Subcutaneous adipose tissue (tissue), 4 donors: ENCODE results near the gene KATNAL2. TPM values are rescaled to one million over a fixed set of nuclear protein-coding genes. Genes with fewer than 3 reads are reported as not detected.

Source experiments
- CTCF ChIP-seq: fragments of 450-650 bp; IDR thresholded peaks from one replicate; pipeline ENCODE4 v1.5.1; 2016; ENCODE audit warnings: low read depth, mild to moderate bottlenecking, control low read depth, antibody characterized with exemption, moderate library complexity
- small RNA-seq: library from RNA; depleted of rRNA; stranded (forward); fragments of <200 nt; gene quantifications from one replicate; pipeline ENCODE3, GENCODE V24; 2016
- total RNA-seq, 4 donors: library from RNA; depleted of rRNA; stranded (reverse); fragments of >200 nt; gene quantifications; one replicate each; pipeline ENCODE4 v1.1.0, GENCODE V29; 2016

KATNAL2 gene
- total RNA-seq, 4 donors from 2014 or later = 2.6 to 17.2 (median 8.6) TPM

GRCh38 chr18:47146206-47146605 is 228.8 kb downstream of the KATNAL2 start:
- no peak for TF ChIP-seq CTCF

GRCh38 chr18:47149457-47150028 is 232.1 kb downstream of the KATNAL2 start:
- TF ChIP-seq CTCF = no peak

- no peak for TF ChIP-seq CTCF
These were observed 232.8 kb downstream of the KATNAL2 start, which contains the start of gene HDHD2 for GRCh38 chr18:47150029-47150823. HDHD2 (minus strand) TSS chr18:47150500; CDS start chr18:47136439, 14,061 bp downstream.

GRCh38 chr18:47150824-47151366 is 233.5 kb downstream of the KATNAL2 start:
- TF ChIP-seq CTCF = no peak

- no peak for TF ChIP-seq CTCF
These were observed 234.0 kb downstream of the KATNAL2 start for GRCh38 chr18:47151439-47151838.

Small RNAs within 50 kb of the gene (small RNA-seq; reads per million reads assigned to genes)
- not detected for gene AC012254.4

Other genes with a start within 250 kb of the KATNAL2 start
- gene ST8SIA5, start 160.5 kb upstream of the KATNAL2 start, total RNA-seq = under 1 TPM in 1 of 4 donors, not detected in 3; under 0.01 TPM
- 10 to 100 TPM; 25.1 to 40.8 (median 29.2) TPM for gene PIAS2, start 95 bp upstream of the KATNAL2 start, total RNA-seq
- gene ELOA2, start 118.0 kb downstream of the KATNAL2 start, total RNA-seq = not detected
- 10 to 100 TPM; 20.9 to 29.8 (median 25.2) TPM for gene HDHD2, start 232.9 kb downstream of the KATNAL2 start, total RNA-seq